Astrocyte of the spinal cord (primary cell): ENCODE data around the gene CHIT1.

Source experiments
- DNase-seq: peaks from one replicate; pipeline ENCODE4 v3.0.0; 2011; ENCODE audit warnings: low read depth, low spot score
- H3K4me3 ChIP-seq: 2 replicates; pipeline ENCODE4 v1.5.1; 2011; ENCODE audit warnings: low read depth, mild to moderate bottlenecking, low read length, moderate library complexity
- CTCF ChIP-seq: IDR thresholded peaks from 2 replicates; pipeline ENCODE4 v1.5.1; 2012; ENCODE audit warnings: low read depth, mild to moderate bottlenecking, low read length, inconsistent platforms
- in situ Hi-C: cut with HindIII; loops from 2 replicates; pipeline ENCODE4 v1.10.0; 2017; ENCODE audit warnings: low sequenced_read_pairs

CHIT1 gene

GRCh38 chr1:203274603-203275381 is 45.3 kb upstream of the CHIT1 start:
- in situ Hi-C loops = no loop called here
- no peak for TF ChIP-seq CTCF
- no peak for DNase-seq
- H3K4me3 ChIP-seq = no peak overlapping the region

GRCh38 chr1:203273869-203274602 is 44.6 kb upstream of the CHIT1 start:
- no peak for TF ChIP-seq CTCF
- H3K4me3 ChIP-seq = no peak overlapping the region
- in situ Hi-C loops = no loop called here
- DNase-seq = no peak

- peak; percentile 74 for DNase-seq
- H3K4me3 ChIP-seq = no peak overlapping the region
- in situ Hi-C loops = no loop called here
- TF ChIP-seq CTCF = peak; percentile 96
Observed at GRCh38 chr1:203273206-203273868, 43.9 kb upstream of the CHIT1 start.

GRCh38 chr1:203272633-203273205 is 43.2 kb upstream of the CHIT1 start:
- in situ Hi-C loops = no loop called here
- no peak overlapping the region for H3K4me3 ChIP-seq
- no peak for TF ChIP-seq CTCF

GRCh38 chr1:203271962-203272632 is 42.6 kb upstream of the CHIT1 start:
- no peak for TF ChIP-seq CTCF
- in situ Hi-C loops = no loop called here
- no peak overlapping the region for H3K4me3 ChIP-seq
- no peak for DNase-seq

More at GRCh38 chr1:203272633-203273205, 43.2 kb upstream of the CHIT1 start:
- DNase-seq = no peak
